ENCODE results near the gene GPR63. TPM values are rescaled to one million over a fixed set of nuclear protein-coding genes. Genes with fewer than 3 reads are reported as not detected.

The GPR63 gene
- total and polyA plus RNA-seq, 2 donors (not counting 3 experiments of a cell fraction or from before 2014, with no cell fraction given), result 0.06 to 0.13 TPM

DNA sequence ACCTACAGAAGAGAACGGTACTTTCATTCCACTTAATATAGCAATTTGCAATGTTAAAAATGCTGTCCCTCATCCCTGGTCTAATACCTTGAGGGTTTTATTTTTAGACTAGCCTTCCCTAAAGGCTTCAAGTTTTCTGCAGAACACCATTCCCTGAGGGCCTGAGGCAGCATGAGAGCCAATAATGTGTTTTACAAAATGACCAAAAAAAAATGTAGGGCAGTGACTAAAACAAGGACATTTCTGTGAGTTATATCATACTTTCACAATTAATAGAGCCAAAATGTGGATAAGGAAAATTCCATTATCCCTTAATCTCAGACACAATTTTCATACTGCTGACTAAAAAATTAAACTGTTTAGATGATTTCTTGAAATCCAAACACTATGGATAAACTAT, 22.7 kb downstream of the GPR63 start:
- intact Hi-C loops (cut with micrococcal nuclease), result no loop called here
- H3K4me3 ChIP-seq (replicated peaks in 1 of 3; ENCODE audit: insufficient read depth in 1 of 3, low read depth in 1 of 3, low read length in 3 of 3), result no peak overlapping the region
- H3K36me3 ChIP-seq (ENCODE audit: control insufficient read depth in 2 of 2, extremely low read depth in 1 of 2, insufficient read depth in 2 of 2, low read length in 2 of 2), result no peaks in the 10 kb centered on the region
- no peaks in the 10 kb centered on the region for H3K79me2 ChIP-seq (ENCODE audit: control insufficient read depth, insufficient read depth, low read length)
- CTCF ChIA-PET, result no interaction called here
- H3K4me2 ChIP-seq (ENCODE audit: insufficient read depth, low read length), result no peak overlapping the region
- H3K9me1 ChIP-seq (replicated peaks; ENCODE audit: control insufficient read depth, extremely low read depth, insufficient read depth, low read length), result no peaks in the 10 kb centered on the region
- POLR2A ChIA-PET, result no interaction called here
- no peak for TF ChIP-seq MYC (IDR thresholded peaks at IDR 0.05; ENCODE audit: low read depth, low read length)
- TF ChIP-seq GATA2 (IDR thresholded peaks at IDR 0.05; ENCODE audit: insufficient read depth, insufficient read length, low read depth, low read length), result no peak
- TF ChIP-seq FOS (IDR thresholded peaks at IDR 0.05; ENCODE audit: borderline replicate concordance, insufficient read depth, low read length), result no peak
- TF ChIP-seq, protein P1, sequence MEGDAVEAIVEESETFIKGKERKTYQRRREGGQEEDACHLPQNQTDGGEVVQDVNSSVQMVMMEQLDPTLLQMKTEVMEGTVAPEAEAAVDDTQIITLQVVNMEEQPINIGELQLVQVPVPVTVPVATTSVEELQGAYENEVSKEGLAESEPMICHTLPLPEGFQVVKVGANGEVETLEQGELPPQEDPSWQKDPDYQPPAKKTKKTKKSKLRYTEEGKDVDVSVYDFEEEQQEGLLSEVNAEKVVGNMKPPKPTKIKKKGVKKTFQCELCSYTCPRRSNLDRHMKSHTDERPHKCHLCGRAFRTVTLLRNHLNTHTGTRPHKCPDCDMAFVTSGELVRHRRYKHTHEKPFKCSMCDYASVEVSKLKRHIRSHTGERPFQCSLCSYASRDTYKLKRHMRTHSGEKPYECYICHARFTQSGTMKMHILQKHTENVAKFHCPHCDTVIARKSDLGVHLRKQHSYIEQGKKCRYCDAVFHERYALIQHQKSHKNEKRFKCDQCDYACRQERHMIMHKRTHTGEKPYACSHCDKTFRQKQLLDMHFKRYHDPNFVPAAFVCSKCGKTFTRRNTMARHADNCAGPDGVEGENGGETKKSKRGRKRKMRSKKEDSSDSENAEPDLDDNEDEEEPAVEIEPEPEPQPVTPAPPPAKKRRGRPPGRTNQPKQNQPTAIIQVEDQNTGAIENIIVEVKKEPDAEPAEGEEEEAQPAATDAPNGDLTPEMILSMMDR (IDR thresholded peaks at IDR 0.05; ENCODE audit: extremely low read depth in 1 of 2, insufficient read depth in 1 of 2, low read depth in 1 of 2, low read length in 2 of 2), result no peak
- TF ChIP-seq JUN (IDR thresholded peaks at IDR 0.05; ENCODE audit: borderline replicate concordance, insufficient read depth, insufficient read length, low read depth), result no peak
- TF ChIP-seq POLR2AphosphoS5 (IDR thresholded peaks at IDR 0.05; ENCODE audit: insufficient read depth, low read depth, low read length), result no peak
- TF ChIP-seq, protein P2, sequence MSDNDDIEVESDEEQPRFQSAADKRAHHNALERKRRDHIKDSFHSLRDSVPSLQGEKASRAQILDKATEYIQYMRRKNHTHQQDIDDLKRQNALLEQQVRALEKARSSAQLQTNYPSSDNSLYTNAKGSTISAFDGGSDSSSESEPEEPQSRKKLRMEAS (IDR thresholded peaks at IDR 0.05; ENCODE audit: insufficient read depth, insufficient read length), result no peak
- no peak for TF ChIP-seq POLR2A (IDR thresholded peaks at IDR 0.05; ENCODE audit: low read depth, low read length)
- TF ChIP-seq EZH2 (IDR thresholded peaks at IDR 0.05; ENCODE audit: borderline replicate concordance, low read depth, low read length, severe bottlenecking), result no peak
- no peak overlapping the region for H2AFZ ChIP-seq (ENCODE audit: low read depth, low read length)
- no peaks in the 10 kb centered on the region for H3K4me1 ChIP-seq (ENCODE audit: control insufficient read depth, extremely low read depth, insufficient read depth, low read length)
- no peaks in the 10 kb centered on the region for H4K20me1 ChIP-seq (replicated peaks; ENCODE audit: control insufficient read depth, extremely low read depth, insufficient read depth, low read length)
- H3K9ac ChIP-seq (replicated peaks; ENCODE audit: extremely low read depth, insufficient read depth, low read length), result no peak overlapping the region
- H3K27me3 ChIP-seq (ENCODE audit: control insufficient read depth in 2 of 2, insufficient read depth in 2 of 2, low read length in 2 of 2), result no peaks in the 10 kb centered on the region
- BruUV-seq (replicated peaks), result no TSS peak
- no peak overlapping the region for H3K27ac ChIP-seq (ENCODE audit: insufficient read depth, low read depth, low read length)
- H3K9me3 ChIP-seq (replicated peaks; ENCODE audit: control insufficient read depth, insufficient read depth, low read length), result no peaks in the 10 kb centered on the region
- DNase-seq (ENCODE audit: low read depth, low spot score) (no peak), FAIRE-seq (no peak)
- dilution Hi-C loops (cut with MboI; ENCODE audit: extremely low pct_ligation_motif_present, low sequenced_read_pairs), result no loop called here
